IMR-90 (cell line): ENCODE data around the gene PROZ. TPM values are rescaled to one million over a fixed set of nuclear protein-coding genes. Genes with fewer than 3 reads are reported as not detected.

Source experiments
- ATAC-seq: fragments of 200-7000 bp; cut with Tn5 transposase; 2 replicates; pipeline ENCODE4 v1.9.1; 2020; ENCODE audit warnings: low read depth, mild to moderate bottlenecking, moderate library complexity
- BruUV-seq: library from RNA; stranded (reverse); fragments of 400-500 nt; replicated peaks from 2 replicates; lab custom pipeline; 2021; lab: Mats Ljungman, UMichigan
- CTCF ChIA-PET: fragments of 300-600 bp; formaldehyde crosslinking; extraction: SDS; loops from one replicate; lab custom pipeline; 2021; ENCODE audit warnings: antibody characterized with exemption; lab: Yijun Ruan, JAX
- POLR2A ChIA-PET: fragments of 300-600 bp; sonication (Branson Sonifier 250); formaldehyde crosslinking; loops from one replicate; lab custom pipeline; 2022; ENCODE audit warnings: antibody characterized with exemption; ENCODE audit not compliant: unreplicated experiment; lab: Charles Lee
- DNase-seq: peaks from one replicate; pipeline ENCODE4 v3.0.0; 2013
- H2AFZ ChIP-seq: replicated peaks from 2 replicates; pipeline ENCODE3; 2013; ENCODE audit warnings: low read length, mild to moderate bottlenecking; ENCODE audit not compliant: poor library complexity
- H2AK5ac ChIP-seq: 2 replicates; pipeline ENCODE4 v1.6.1; 2013; ENCODE audit warnings: low read depth, low read length, inconsistent platforms
- H2AK9ac ChIP-seq: replicated peaks from 2 replicates; pipeline ENCODE3; 2013; ENCODE audit warnings: mild to moderate bottlenecking, low read depth, low read length, moderate library complexity; ENCODE audit not compliant: poor library complexity
- H2BK120ac ChIP-seq: 2 replicates; pipeline ENCODE4 v1.6.1; 2013; ENCODE audit warnings: low read depth, low read length, inconsistent platforms
- H2BK15ac ChIP-seq: 3 replicates; pipeline ENCODE4 v1.6.1; 2013; ENCODE audit warnings: low read depth, low read length, inconsistent platforms
- H2BK20ac ChIP-seq: 2 replicates; pipeline ENCODE4 v1.6.1; 2013; ENCODE audit warnings: low read depth, mild to moderate bottlenecking, inconsistent platforms, low read length, moderate library complexity
- H2BK5ac ChIP-seq: 2 replicates; pipeline ENCODE4 v1.6.1; 2013; ENCODE audit warnings: mild to moderate bottlenecking, low read depth, low read length, inconsistent platforms; ENCODE audit not compliant: poor library complexity, severe bottlenecking
- H3K14ac ChIP-seq: replicated peaks from 2 replicates; pipeline ENCODE4 v1.6.1; 2013; ENCODE audit warnings: low read depth, low read length, inconsistent platforms
- H3K18ac ChIP-seq: 2 replicates; pipeline ENCODE4 v1.6.1; 2013; ENCODE audit warnings: low read depth, low read length, control low read depth
- H3K23ac ChIP-seq: 2 replicates; pipeline ENCODE4 v1.6.1; 2013; ENCODE audit warnings: low read depth, low read length, inconsistent platforms
- H3K27ac ChIP-seq: 2 replicates; pipeline ENCODE4 v1.5.1; 2013; ENCODE audit warnings: mild to moderate bottlenecking, control low read depth, low read length; ENCODE audit not compliant: insufficient read depth
- H3K27me3 ChIP-seq: 2 replicates; pipeline ENCODE4 v1.6.1; 2013; ENCODE audit warnings: low read length; ENCODE audit not compliant: control insufficient read depth, insufficient read depth
- H3K36me3 ChIP-seq: 2 replicates; pipeline ENCODE4 v1.6.1; 2013; ENCODE audit warnings: low read length, mixed read lengths; ENCODE audit not compliant: control insufficient read depth, insufficient read depth
- H3K4ac ChIP-seq: 2 replicates; pipeline ENCODE4 v1.6.1; 2013; ENCODE audit warnings: low read depth, low read length, inconsistent platforms
- H3K4me1 ChIP-seq: 2 replicates; pipeline ENCODE4 v1.6.1; 2013; ENCODE audit warnings: low read length, mixed read lengths; ENCODE audit not compliant: control insufficient read depth, insufficient read depth
- H3K4me2 ChIP-seq: 2 replicates; pipeline ENCODE4 v1.6.1; 2013; ENCODE audit warnings: low read depth, mild to moderate bottlenecking, control low read depth, low read length, moderate library complexity
- H3K4me3 ChIP-seq: 2 replicates; pipeline ENCODE4 v1.5.1; 2013; ENCODE audit warnings: low read depth, mild to moderate bottlenecking, control low read depth, low read length, moderate library complexity; ENCODE audit not compliant: insufficient read depth
- H3K56ac ChIP-seq: 2 replicates; pipeline ENCODE4 v1.6.1; 2013; ENCODE audit warnings: low read length, inconsistent platforms; ENCODE audit not compliant: insufficient read depth; ENCODE audit errors: extremely low read depth
- H3K79me1 ChIP-seq, 2 experiments: 2 replicates each; pipeline ENCODE4 v1.6.1; 2013; ENCODE audit warnings: low read length in 2 of 2, inconsistent platforms in 1 of 2, low read depth in 1 of 2
- H3K9ac ChIP-seq: 2 replicates; pipeline ENCODE4 v1.6.1; 2013; ENCODE audit warnings: low read depth, low read length, control low read depth
- H3K9me1 ChIP-seq: 2 replicates; pipeline ENCODE4 v1.6.1; 2013; ENCODE audit warnings: low read length, inconsistent platforms; ENCODE audit not compliant: insufficient read depth
- H3K9me3 ChIP-seq: 2 replicates; pipeline ENCODE4 v1.6.1; 2013; ENCODE audit warnings: low read length; ENCODE audit not compliant: control insufficient read depth, insufficient read depth
- H4K20me1 ChIP-seq: 2 replicates; pipeline ENCODE4 v1.6.1; 2013; ENCODE audit warnings: low read length, inconsistent platforms; ENCODE audit not compliant: insufficient read depth
- H4K5ac ChIP-seq: 2 replicates; pipeline ENCODE4 v1.6.1; 2013; ENCODE audit warnings: mild to moderate bottlenecking, low read depth, low read length, control low read depth
- H4K8ac ChIP-seq, 2 experiments: 2 replicates each; pipeline ENCODE4 v1.6.1; 2013; ENCODE audit warnings: low read depth in 2 of 2, low read length in 2 of 2, control low read depth in 1 of 2, inconsistent platforms in 1 of 2
- H4K91ac ChIP-seq: 2 replicates; pipeline ENCODE4 v1.6.1; 2013; ENCODE audit warnings: low read depth, low read length, inconsistent platforms; ENCODE audit not compliant: insufficient read depth
- BHLHE40 ChIP-seq: fragments of 150-350 bp; IDR thresholded peaks from 2 replicates; pipeline ENCODE4 v1.6.1; 2016; ENCODE audit warnings: mild to moderate bottlenecking, low read depth, low read length
- CEBPB ChIP-seq: IDR thresholded peaks from 2 replicates; pipeline ENCODE4 v1.6.1; 2012; ENCODE audit warnings: low read depth, low read length, improper control_type of control experiment
- CHD1 ChIP-seq: IDR thresholded peaks from 2 replicates; pipeline ENCODE4 v1.6.1; 2012; ENCODE audit warnings: low read depth, low read length, improper control_type of control experiment
- FOS ChIP-seq: fragments of 150-350 bp; IDR thresholded peaks from 2 replicates; pipeline ENCODE4 v1.6.1; 2016; ENCODE audit warnings: low read depth, low read length
- MAFK ChIP-seq: IDR thresholded peaks from 2 replicates; pipeline ENCODE4 v1.6.1; 2012; ENCODE audit warnings: low read depth, low read length, improper control_type of control experiment
- MAZ ChIP-seq: IDR thresholded peaks from 2 replicates; pipeline ENCODE4 v1.6.1; 2012; ENCODE audit warnings: low read depth, mild to moderate bottlenecking, low read length, improper control_type of control experiment, moderate library complexity, borderline replicate concordance
- MXI1 ChIP-seq: IDR thresholded peaks from 2 replicates; pipeline ENCODE4 v1.6.1; 2012; ENCODE audit warnings: low read depth, mild to moderate bottlenecking, low read length, moderate library complexity, borderline replicate concordance
- POLR2A ChIP-seq: IDR thresholded peaks from 2 replicates; pipeline ENCODE4 v1.6.1; 2012; ENCODE audit warnings: mild to moderate bottlenecking, low read depth, low read length
- RAD21 ChIP-seq: IDR thresholded peaks from 2 replicates; pipeline ENCODE4 v1.6.1; 2012; ENCODE audit warnings: low read length, improper control_type of control experiment
- RCOR1 ChIP-seq: IDR thresholded peaks from 2 replicates; pipeline ENCODE4 v1.6.1; 2012; ENCODE audit warnings: mild to moderate bottlenecking, low read length, improper control_type of control experiment; ENCODE audit not compliant: insufficient replicate concordance
- RFX5 ChIP-seq: IDR thresholded peaks from 2 replicates; pipeline ENCODE4 v1.8.0; 2012; ENCODE audit warnings: low read depth, mild to moderate bottlenecking, low read length, moderate library complexity
- SMC3 ChIP-seq: fragments of 150-350 bp; IDR thresholded peaks from 2 replicates; pipeline ENCODE4 v1.6.1; 2016; ENCODE audit warnings: low read depth, mild to moderate bottlenecking, antibody characterized with exemption, low read length, moderate library complexity
- WGBS, 2 experiments: methylation state at CpG; one replicate each; pipeline versions ENCODE4 v1.1.5 to v1.1.7; 2013; ENCODE audit warnings: missing lambda C conversion rate in 2 of 2; ENCODE audit not compliant: insufficient read length in 1 of 2; ENCODE audit errors: extremely low coverage in 2 of 2; 5-methylcytosine and 5-hydroxymethylcytosine counted together
- dilution Hi-C: fragments of 300-500 bp; cut with HindIII; formaldehyde crosslinking; loops from one replicate; pipeline ENCODE4 v1.14.3; 2018; ENCODE audit warnings: low sequenced_read_pairs; ENCODE audit not compliant: unreplicated experiment
- in situ Hi-C: fragments of 300-500 bp; cut with MboI; formaldehyde crosslinking; loops from 3 replicates; pipeline ENCODE4 v1.14.3; 2019; ENCODE audit warnings: low sequenced_read_pairs, inconsistent platforms, mixed read lengths
- intact Hi-C: fragments of 100-400 bp; cut with micrococcal nuclease; formaldehyde crosslinking; loops from 2 replicates; pipeline ENCODE4 v1.10.0; 2022
- polyA plus RNA-seq, 3 experiments: library from polyadenylated mRNA; depleted of rRNA; stranded (reverse); fragments of >200 nt; gene quantifications; 2 replicates each; pipeline ENCODE4 v1.2.3, GENCODE V29; 2012; ENCODE audit warnings: low replicate concordance in 1 of 3
- total RNA-seq: library from RNA; depleted of rRNA; stranded (reverse); fragments of >200 nt; gene quantifications from 2 replicates; pipeline ENCODE4 v1.2.3, GENCODE V29; 2012
- TF ChIP-seq, protein P1 (sequence below): conservative IDR thresholded peaks from 2 replicates; pipeline ENCODE4 v1.5.1; 2012; ENCODE audit warnings: mild to moderate bottlenecking, low read depth, low read length, improper control_type of control experiment
- TF ChIP-seq, protein P2 (sequence below): fragments of 150-350 bp; IDR thresholded peaks from 2 replicates; pipeline ENCODE4 v1.6.1; 2016; ENCODE audit warnings: low read depth, mild to moderate bottlenecking, low read length, moderate library complexity, borderline replicate concordance

The PROZ gene
- total and polyA plus RNA-seq, 2 of the 4 experiments (the other 2 are of a cell fraction): not detected

DNA sequence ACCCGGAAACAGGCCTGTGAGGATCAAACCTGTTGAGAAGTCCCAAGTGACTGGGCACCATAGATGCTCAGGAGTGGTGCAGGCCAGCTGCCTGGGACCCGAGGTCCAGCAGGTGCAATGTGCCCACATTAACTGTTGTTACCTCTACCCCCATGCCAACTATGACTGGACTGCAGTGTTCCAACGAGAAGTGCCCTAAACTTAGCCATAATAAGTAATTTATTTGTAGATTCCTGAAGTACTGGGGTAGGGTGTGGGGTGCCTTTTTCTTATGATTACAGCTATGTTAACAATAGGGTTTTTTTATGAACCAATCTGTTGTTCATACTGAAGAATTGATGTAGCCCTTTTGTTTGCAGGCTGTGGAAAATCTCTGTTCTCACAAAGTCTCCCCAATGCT, 60.1 kb downstream of the PROZ start:
- Histone ChIP-seq H3K4me3 (no peak overlapping the region), H3K27me3 (no peaks in the 10 kb centered on the region), H2BK15ac (no peak overlapping the region), H3K36me3 (peaks cover 38% of the 10 kb centered on the region), H3K79me1 (peaks cover 24 to 81% of the 10 kb centered on the region in 2 experiments), H2BK20ac (no peak overlapping the region), H2AK5ac (no peak overlapping the region), H3K18ac (no peak overlapping the region), H4K5ac (no peak overlapping the region), H2BK5ac (no peak overlapping the region), H3K4me1 (peaks cover 29% of the 10 kb centered on the region), H3K56ac (no peak overlapping the region), H4K8ac (no peak overlapping the region), H2BK120ac (no peak overlapping the region; the same call in 1 of the 2 replicates), H4K91ac (no peak overlapping the region), H3K9me1 (peaks cover 54% of the 10 kb centered on the region), H3K23ac (no peak overlapping the region), H3K4ac (no peak overlapping the region), H2AFZ (no peak overlapping the region), H3K27ac (no peak overlapping the region), H4K20me1 (peaks cover 95% of the 10 kb centered on the region), H3K9ac (no peak overlapping the region), H3K4me2 (no peak overlapping the region), H2AK9ac (no peak overlapping the region), H3K14ac (no peak overlapping the region), H3K9me3 (no peaks in the 10 kb centered on the region)
- intact Hi-C loops (loop anchor here (5.0 kb wide), 1 partner anchor 181 kb away; no protein-coding TSS in a partner anchor), in situ Hi-C loops (no loop called here), dilution Hi-C loops (no loop called here)
- DNase-seq: no peak
- no TSS peak for BruUV-seq
- TF ChIP-seq MAFK (no peak), RCOR1 (no peak), RFX5 (no peak), BHLHE40 (no peak), POLR2A (no peak), RAD21 (no peak), MXI1 (no peak), CEBPB (no peak), FOS (no peak), MAZ (no peak), SMC3 (no peak), CHD1 (no peak)
- TF ChIP-seq, protein P1, sequence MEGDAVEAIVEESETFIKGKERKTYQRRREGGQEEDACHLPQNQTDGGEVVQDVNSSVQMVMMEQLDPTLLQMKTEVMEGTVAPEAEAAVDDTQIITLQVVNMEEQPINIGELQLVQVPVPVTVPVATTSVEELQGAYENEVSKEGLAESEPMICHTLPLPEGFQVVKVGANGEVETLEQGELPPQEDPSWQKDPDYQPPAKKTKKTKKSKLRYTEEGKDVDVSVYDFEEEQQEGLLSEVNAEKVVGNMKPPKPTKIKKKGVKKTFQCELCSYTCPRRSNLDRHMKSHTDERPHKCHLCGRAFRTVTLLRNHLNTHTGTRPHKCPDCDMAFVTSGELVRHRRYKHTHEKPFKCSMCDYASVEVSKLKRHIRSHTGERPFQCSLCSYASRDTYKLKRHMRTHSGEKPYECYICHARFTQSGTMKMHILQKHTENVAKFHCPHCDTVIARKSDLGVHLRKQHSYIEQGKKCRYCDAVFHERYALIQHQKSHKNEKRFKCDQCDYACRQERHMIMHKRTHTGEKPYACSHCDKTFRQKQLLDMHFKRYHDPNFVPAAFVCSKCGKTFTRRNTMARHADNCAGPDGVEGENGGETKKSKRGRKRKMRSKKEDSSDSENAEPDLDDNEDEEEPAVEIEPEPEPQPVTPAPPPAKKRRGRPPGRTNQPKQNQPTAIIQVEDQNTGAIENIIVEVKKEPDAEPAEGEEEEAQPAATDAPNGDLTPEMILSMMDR: no peak
- TF ChIP-seq, protein P2, sequence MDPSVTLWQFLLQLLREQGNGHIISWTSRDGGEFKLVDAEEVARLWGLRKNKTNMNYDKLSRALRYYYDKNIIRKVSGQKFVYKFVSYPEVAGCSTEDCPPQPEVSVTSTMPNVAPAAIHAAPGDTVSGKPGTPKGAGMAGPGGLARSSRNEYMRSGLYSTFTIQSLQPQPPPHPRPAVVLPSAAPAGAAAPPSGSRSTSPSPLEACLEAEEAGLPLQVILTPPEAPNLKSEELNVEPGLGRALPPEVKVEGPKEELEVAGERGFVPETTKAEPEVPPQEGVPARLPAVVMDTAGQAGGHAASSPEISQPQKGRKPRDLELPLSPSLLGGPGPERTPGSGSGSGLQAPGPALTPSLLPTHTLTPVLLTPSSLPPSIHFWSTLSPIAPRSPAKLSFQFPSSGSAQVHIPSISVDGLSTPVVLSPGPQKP: no peak
- ChIA-PET CTCF (interaction anchor here (0.7 kb wide), 1 partner anchor 146 kb away, joined by 3 read pairs; no protein-coding TSS in a partner anchor), POLR2A (no interaction called here)
- 100% methylated on average over 1 of the region's 3 CpGs; no CpG with 5 or more reads in 1 of the 2 experiments for WGBS, 2 experiments
- no peak for ATAC-seq
